Choroid plexus epithelial cell (primary cell): Measurements from ENCODE around the gene LSM3.

Experiments used
- DNase-seq: peaks from one replicate; pipeline ENCODE4 v3.0.0-alpha.2; 2010; ENCODE audit warnings: low read depth
- H3K4me3 ChIP-seq: 2 replicates; pipeline ENCODE4 v1.5.1; 2011; ENCODE audit warnings: low read depth, mild to moderate bottlenecking, control low read depth, low read length, moderate library complexity
- TF ChIP-seq, protein P1 (sequence below): conservative IDR thresholded peaks from 2 replicates; pipeline ENCODE4 v1.5.1; 2011; ENCODE audit warnings: low read depth, mild to moderate bottlenecking, control low read depth, inconsistent platforms, low read length, moderate library complexity

The LSM3 gene

DNA sequence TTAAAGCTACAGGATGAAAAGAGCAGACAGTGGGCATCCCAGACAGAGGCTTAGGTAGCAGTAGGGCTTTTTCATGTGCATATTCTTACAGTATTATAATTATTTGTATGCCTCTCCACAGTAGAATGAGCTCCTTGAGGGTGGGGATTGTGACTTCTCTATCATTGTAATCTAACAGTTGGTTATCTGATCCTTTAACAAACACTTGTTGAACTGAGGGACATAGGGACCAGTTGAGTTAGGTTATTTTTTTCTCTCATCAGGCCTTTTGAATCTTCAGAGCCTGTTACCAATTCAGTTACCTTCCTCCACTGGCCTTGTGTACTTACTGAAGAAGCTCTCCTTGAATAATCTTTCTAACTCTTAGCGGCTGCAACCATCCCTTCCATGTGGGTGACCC is 1.2 kb downstream of the LSM3 start:
- H3K4me3 ChIP-seq = no peak overlapping the region
- TF ChIP-seq, protein P1, sequence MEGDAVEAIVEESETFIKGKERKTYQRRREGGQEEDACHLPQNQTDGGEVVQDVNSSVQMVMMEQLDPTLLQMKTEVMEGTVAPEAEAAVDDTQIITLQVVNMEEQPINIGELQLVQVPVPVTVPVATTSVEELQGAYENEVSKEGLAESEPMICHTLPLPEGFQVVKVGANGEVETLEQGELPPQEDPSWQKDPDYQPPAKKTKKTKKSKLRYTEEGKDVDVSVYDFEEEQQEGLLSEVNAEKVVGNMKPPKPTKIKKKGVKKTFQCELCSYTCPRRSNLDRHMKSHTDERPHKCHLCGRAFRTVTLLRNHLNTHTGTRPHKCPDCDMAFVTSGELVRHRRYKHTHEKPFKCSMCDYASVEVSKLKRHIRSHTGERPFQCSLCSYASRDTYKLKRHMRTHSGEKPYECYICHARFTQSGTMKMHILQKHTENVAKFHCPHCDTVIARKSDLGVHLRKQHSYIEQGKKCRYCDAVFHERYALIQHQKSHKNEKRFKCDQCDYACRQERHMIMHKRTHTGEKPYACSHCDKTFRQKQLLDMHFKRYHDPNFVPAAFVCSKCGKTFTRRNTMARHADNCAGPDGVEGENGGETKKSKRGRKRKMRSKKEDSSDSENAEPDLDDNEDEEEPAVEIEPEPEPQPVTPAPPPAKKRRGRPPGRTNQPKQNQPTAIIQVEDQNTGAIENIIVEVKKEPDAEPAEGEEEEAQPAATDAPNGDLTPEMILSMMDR = no peak
- DNase-seq = no peak

DNA sequence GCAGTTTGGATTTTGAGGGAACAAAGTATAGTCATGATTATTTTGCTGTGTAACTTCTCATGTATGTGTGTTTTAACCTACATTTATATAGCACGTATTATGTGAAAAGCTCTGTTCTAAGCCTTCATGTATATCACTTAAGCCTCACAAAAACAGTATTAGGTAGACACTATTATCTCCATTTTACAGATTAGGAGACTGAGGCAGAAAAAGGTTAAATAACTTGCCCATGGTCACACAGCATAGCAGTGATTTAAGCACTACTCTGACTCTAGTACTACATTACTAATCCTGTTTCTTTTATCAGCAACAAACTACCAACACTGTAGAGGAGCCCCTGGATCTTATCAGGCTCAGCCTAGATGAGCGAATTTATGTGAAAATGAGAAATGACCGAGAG is 2.6 kb downstream of the LSM3 start:
- TF ChIP-seq, protein P1 = no peak
- no peak overlapping the region for H3K4me3 ChIP-seq
- DNase-seq = no peak

DNA sequence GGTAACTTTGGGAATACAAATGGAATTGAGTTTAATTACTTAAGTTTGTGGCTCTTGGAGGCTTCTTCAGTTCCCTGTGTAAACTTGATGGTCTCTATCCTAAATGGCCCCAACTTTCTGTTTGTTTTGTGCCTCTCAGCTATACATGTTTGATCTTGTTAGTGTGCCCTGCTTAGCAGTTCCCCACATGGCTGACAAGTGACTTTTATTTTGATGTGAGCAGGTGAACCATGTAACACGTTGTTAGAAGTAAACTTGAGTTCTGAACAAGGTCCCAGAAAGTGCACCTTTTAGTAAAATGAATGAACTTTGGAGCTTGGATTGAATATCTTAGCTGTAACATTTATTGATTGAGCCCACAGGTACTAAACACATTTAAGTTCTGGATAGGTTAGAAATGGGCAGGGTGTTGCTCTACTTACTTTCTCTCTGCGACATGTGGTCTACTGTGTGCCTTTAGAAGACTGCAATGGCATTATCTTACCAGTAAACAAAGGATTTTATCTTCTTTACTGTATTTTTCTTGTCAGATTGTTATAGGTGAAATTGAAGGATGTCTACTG is 4.5 kb downstream of the LSM3 start:
- no peak overlapping the region for H3K4me3 ChIP-seq
- no peak for DNase-seq
- TF ChIP-seq, protein P1 = no peak

DNA sequence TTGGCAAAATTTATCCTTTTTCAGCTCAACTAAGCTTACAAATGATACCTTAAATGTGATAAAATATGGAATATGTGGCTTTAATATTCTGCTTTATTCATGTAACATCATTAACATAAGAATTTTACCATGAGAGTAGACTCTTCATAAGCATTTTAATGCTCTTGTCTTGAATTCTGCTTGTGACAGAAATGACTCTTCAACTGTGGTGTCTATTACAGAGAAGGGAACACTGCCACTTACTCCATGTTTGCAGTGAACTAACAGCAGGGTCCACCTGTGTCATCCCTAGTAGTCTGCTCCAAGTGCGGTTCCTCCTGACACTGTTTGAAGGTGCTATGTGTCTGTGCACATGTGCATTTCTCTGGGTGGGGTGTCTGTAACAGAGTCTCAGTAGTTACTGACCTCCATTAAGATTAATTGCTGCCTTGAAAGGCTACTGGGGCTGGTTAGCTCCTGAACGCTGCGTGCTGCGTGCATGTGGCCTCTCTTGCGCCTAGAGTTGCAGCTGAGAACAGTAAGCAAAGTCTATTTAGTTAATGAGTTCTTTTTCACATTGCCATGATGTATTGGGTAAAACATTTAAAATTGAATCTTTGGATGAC is 8.3 kb downstream of the LSM3 start:
- no peak for DNase-seq
- TF ChIP-seq, protein P1 = no peak

DNA sequence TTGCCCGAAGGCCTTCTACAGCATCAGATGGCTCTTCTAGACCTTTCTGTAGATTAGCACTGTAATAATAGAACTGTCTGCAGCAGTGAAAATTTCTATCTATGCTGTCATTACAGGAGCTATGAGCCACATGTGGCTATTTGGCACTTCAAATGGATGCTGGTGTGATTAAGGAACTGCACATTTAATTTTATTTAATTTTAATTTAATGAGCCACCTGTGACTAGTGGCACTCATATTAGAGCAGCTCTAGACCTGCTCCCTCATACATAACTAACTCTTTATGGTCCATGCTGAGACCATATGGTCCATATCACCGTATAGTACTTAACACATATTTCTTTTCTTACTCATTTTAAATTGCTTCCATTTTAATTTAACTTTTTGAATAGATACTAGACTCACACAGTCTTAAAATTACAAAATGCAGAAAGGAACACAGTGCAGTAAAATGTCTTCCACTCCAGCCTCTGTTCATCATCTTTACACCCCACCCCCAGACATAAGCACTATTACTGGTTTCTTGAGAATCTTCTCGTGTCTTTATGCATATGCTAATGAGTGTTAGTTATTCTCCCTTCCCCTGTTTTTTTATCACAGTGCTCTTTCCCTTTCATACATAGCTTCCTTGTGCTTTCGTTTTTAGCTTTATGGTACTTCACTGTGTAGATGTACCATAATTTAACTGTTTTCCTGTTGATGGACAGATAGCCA is 9.6 kb downstream of the LSM3 start:
- H3K4me3 ChIP-seq = no peak overlapping the region
- TF ChIP-seq, protein P1 = no peak
- no peak for DNase-seq

More for the DNA sequence above, 8.3 kb downstream of the LSM3 start:
- H3K4me3 ChIP-seq = no peak overlapping the region

DNA sequence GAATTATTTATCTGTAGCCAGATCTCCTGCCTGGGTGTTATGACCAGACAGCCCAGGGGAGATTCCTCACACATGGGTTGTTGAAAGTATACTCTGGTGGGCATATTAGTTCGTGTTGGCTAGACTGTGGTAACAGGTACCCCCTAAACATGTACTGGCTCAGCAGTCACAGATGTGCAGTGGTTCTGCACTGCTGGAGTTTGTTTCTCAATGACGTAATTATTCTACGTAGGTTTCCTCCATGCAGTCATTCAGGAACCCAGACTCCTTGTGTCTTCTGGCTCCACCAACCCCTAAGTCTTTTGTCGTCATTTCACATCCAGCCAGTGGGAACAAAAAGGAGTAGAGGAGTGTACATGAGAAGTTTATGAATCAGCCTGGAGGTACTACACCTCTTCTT is 16.2 kb downstream of the LSM3 start:
- TF ChIP-seq, protein P1 = no peak
- no peak overlapping the region for H3K4me3 ChIP-seq
- no peak for DNase-seq
